GM19238 (cell line): ENCODE results near the gene CAMK2A.

Experiments used
- DNase-seq: peaks from one replicate; pipeline ENCODE4 v3.0.0; 2011; ENCODE audit warnings: low spot score; ENCODE audit not compliant: insufficient read length

The CAMK2A gene

GRCh38 chr5:150289551-150290390 is at the start of gene CAMK2A:
TSS of gene CAMK2A (minus strand) at chr5:150289773. CDS start at chr5:150289625, 148 bp downstream.
- no peak for DNase-seq

GRCh38 chr5:150339165-150339564 is 49.6 kb upstream of the CAMK2A start:
- DNase-seq = no peak

GRCh38 chr5:150338546-150338945 is 49.0 kb upstream of the CAMK2A start:
- DNase-seq = no peak

- no peak for DNase-seq
Observed at GRCh38 chr5:150335778-150336177, 46.2 kb upstream of the CAMK2A start.

GRCh38 chr5:150333400-150333799 is 43.8 kb upstream of the CAMK2A start:
- no peak for DNase-seq

DNA sequence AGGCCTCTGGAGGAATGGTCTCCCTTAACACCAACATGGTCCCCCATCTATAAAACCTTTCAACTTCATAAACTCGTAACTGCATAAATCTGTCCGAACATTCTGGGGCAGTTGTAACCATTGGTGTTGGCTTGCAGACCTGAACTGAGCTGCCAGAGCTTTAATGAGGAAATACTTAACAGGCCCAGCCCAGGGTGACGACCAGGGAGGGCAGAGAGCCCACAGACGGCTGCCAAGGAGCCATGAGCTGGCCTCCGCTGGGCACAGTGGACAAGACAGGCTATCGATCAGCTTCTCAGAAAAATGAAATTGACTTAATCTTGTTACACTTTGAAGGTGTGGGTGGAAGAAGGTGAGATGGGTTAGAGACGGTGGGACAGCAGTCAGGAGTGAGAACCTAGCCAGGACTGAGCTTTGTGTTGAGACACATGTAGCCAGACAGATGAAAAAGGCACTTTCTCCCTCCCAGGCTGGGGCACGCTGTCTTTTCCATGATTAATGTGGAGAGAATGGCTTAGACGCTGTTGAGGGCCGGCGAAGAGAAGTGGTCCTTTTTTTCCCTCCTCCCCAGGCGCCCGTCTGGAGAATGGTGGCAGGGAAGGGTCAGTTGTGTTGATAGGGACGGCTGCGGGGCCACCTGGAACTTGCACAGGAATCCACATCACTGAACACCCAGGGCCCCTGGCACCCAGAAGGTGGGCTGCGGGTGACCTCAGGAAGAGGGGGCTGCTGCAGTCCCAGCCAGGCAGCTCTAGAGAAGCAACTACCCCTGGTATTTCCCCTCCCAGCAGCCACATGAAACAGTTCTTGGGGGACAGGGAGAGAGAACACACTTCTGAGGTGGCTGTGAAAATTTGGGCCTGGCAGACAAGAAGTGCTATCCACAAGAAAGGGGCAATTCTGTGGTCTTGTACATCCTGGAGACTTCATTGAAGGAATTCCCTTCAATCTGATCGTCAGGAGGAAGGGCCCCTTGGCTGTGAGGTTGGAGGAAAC is 40.6 kb upstream of the CAMK2A start:
- no peak for DNase-seq

DNA sequence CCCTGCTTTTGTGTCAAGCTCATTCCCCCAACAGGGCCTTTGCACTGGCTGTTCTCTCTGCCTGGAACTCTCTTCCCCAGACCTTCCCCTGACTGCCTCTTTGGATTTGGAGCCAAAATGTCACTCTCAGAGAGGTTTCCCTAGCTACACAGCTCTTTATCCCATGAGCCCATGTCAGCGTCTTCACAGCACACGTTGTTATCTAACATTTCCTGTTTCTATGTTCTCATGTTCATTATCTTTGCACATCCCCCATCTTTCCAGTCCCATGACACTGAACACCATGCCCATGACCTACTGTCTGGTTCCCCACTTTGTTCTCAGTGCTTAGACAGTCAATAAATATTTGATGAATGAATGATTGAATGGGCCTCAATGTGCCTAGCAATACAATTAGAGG is 39.5 kb upstream of the CAMK2A start:
- no peak for DNase-seq

GRCh38 chr5:150328515-150328914 is 38.9 kb upstream of the CAMK2A start:
- DNase-seq = no peak

GRCh38 chr5:150327139-150327538 is 37.6 kb upstream of the CAMK2A start:
- no peak for DNase-seq

- no peak for DNase-seq
Observed at GRCh38 chr5:150326707-150327106, 37.1 kb upstream of the CAMK2A start.

GRCh38 chr5:150325426-150325825 is 35.9 kb upstream of the CAMK2A start:
- DNase-seq = no peak

DNA sequence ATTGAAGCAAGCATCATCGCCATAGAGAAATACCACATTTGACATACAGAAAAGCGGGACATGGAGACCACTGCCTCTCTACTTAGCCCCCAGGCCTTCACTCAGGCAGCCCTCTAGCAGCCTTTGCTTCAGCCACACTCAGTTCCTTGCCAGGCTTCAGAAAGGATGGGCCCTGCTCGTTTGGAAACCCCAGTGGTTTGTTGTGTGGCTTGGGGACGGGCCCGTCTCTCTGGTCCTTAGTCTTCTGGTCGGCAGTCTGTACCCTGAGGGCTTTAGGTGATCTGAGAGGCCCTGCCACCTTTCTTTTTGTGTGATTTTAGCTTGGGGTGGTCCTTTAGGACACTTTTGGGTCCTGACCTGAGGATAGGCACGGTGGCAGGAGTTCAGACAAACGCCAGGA is 34.2 kb upstream of the CAMK2A start:
- no peak for DNase-seq

GRCh38 chr5:150323092-150323491 is 33.5 kb upstream of the CAMK2A start:
- DNase-seq = no peak

DNA sequence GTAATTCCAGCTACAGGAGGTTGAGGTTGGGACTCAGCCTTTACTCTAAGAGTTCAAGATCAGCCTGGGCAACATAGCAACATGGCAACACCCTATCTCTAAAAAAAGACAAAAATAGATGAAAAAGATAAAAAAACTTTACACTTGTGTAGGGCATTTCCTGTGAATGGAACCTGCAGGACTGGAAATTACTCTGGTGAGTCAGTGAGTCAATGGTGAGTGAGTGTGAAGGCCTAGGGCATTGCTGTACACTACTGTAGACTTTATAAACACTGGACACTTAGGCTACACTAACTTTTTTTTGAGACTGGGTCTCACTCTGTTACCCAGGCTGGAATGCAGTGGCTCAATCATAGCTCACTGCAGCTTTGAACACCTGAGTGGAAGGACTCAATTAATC is 32.6 kb upstream of the CAMK2A start:
- no peak for DNase-seq

DNA sequence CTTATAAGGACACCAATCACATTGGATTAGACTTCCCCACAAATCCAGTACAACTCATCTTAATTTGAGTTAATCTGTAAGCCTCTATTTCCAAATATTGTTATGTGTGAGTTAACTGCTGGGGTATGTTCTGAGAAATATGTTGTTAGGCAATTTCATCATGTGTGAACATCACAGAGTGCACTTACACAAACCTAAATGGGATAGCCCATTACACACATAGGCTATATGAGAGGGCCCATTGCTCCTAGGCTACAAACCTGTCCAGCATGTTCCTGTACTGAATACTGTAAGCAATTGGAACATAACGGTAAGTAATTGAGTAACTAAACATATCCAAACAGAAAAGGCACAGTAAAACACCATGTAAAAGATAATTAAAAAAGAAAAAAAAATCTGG is 32.2 kb upstream of the CAMK2A start:
- DNase-seq = no peak

- no peak for DNase-seq
Observed at GRCh38 chr5:150321211-150321610, 31.6 kb upstream of the CAMK2A start.

DNA sequence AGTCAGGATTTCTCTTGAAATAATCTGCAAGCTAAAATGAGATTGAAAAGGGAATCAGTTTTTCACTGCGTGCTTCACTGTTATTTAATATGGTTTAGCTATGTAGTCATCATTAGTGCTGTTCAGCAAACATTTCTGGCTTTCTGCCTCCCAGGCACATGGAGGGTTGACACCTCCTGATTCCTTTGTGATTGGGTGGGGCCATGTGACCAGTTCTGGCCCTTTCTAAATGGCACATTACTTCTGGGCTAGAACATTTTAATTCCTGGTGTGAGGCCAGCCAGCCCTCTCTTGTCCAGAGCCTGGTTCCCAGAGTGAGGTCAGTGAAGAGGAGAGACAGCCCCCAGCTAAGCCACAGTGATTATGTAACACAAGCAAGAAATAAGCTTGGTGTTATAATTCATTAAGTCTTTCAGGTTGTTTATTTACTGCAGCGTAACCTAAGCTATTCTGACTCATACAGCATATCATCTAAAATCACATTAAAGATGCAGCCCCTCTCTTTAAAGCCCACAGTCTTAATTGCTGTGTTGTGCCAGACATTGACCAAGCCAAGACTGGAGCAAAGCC is 30.6 kb upstream of the CAMK2A start:
- no peak for DNase-seq

GRCh38 chr5:150319484-150319790 is 29.9 kb upstream of the CAMK2A start:
- no peak for DNase-seq

DNA sequence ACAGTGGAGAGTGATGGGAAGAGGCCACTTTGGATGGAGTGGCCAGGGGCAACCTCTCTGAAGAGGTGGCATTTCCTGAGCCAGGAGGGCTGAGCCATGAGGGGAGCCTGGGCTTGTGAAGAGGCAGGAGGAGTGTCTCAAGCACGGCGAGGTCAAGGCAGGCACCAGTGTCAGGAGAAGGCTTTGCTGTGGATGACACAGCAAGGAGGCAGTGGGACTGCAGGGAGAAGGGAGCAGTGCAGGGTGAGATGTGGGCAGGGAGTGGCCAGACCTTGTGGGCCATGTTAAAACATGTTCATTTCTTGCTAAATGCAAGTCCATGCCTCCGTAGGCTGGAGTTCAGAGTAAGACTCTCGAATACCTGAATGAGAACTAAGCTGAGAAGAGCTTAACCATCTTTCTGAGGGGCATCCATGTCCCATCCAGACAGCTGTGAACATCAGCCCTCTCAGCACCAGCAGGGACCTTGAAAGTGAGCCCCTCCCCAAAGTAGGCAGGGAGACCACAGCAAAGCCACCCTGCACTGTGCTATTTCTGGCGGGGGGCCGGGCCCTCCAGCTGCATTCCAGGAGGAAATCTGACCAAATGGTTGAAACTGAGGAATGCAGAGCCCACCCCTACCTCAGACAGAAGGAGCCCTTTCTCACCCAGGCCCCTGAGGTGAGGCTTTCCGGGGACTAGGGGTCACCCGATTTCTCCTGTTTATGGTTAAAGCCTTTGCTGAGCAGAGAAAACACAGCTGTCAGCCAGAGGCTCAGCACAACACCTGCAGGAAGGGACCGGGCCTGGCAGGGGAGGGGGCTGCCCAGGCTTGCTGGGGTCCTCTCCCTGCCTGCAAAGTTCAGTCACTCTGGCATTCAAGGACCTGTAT is 29.3 kb upstream of the CAMK2A start:
- DNase-seq = no peak

DNA sequence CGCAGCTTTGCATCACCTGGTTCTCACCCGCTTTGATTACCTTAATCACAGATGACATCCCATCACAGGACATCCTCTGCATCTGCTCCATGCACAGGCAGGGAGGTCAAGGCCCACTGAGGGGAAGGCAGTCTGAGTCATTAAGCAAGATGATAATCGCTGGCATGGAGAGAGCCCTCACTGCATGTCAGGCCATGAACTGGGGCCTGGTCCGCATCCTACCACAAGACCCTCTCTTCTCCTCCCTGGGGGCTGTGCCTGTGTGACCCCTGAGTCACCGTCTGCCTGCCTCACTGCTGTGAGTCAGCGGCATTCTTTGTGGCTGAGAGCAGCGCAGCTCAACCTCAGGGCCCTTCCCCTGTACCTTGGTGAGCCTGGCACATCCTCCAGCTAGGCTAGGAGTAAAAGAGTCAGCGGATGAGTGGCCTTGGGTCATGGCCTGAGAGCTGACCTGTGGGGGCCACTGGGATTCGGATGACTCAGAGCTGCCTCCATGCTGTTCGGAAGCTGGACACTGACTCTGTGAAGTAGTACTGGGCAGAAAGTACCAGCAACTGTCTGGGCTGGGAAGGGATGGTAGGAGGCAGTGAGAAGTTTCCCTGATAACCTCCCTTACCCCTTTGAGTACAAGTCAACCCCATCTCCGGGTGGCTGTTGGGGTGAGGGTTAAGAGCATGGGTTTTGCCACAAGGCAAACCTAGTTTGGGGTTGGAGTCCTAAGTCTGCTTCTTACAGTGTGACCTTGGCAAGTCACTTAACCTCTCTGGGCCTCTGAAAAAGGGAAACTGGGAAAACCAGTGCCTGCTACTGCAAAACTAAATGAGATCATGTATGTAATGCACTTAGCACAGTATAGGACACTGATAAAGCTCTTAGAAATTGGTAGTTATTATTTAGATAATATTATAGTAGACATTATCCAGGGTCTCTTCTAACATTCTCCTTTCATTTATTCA is 27.8 kb upstream of the CAMK2A start:
- DNase-seq = no peak
